GM19467 (cell line): Measurements from ENCODE around the gene SLC4A11.

ENCODE experiments used
- ATAC-seq: cut with Tn5 transposase; IDR thresholded peaks from one replicate; pipeline ENCODE4 v1.9.1; 2021; ENCODE audit warnings: mild to moderate bottlenecking, moderate library complexity; ENCODE audit not compliant: unreplicated experiment

The SLC4A11 gene

DNA sequence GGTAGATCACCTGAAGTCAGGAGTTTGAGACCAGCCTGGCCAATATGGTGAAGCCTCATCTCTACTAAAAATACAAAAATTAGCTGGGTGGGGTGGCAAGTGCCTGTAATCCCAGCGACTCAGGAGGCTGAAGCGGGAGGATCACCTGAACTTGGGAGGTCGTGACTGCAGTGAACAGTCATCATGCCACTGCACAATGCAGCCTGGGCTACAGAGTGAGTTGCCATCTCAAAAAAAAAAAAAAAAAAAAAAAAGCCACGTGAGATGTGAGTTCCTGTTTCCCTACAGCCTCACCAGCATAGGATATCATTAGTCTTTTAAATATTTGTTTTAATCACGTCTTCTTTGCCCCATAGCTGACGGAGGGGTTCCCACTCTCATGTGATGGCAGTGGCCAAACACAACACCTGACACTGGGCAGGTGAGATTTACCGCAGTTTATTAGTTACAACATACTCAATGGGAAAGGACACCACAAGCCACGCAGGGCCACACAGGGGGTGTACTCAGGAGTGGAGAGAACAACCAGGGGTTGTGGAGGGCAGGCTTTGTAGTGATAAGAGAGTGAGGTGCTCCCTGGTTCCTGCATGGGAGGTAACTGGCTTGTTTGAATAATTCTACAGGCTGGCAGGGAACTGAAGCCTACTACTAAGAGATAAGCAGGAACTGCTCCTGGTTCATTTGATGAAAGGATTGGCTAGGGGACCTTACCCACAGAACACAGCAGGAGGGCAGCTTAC lies 61.1 kb downstream of the SLC4A11 start:
- no peak for ATAC-seq
